Stimulated activated naive CD8-positive, alpha-beta T cell treated with anti-CD3 and anti-CD28 coated beads, Interleukin-15, Interleukin-2, amounts not matched to agents 100 U/mL and 50 U/mL, for 24 hours (primary cell): ENCODE data around the gene PLEKHG2.

Source experiments
- ATAC-seq: fragments of 150-1000 bp; cut with Tn5 transposase; one replicate; pipeline ENCODE4 v1.10.0; 2021
- DNase-seq: peaks from one replicate; pipeline ENCODE4 v3.0.0; 2021

PLEKHG2 gene

DNA sequence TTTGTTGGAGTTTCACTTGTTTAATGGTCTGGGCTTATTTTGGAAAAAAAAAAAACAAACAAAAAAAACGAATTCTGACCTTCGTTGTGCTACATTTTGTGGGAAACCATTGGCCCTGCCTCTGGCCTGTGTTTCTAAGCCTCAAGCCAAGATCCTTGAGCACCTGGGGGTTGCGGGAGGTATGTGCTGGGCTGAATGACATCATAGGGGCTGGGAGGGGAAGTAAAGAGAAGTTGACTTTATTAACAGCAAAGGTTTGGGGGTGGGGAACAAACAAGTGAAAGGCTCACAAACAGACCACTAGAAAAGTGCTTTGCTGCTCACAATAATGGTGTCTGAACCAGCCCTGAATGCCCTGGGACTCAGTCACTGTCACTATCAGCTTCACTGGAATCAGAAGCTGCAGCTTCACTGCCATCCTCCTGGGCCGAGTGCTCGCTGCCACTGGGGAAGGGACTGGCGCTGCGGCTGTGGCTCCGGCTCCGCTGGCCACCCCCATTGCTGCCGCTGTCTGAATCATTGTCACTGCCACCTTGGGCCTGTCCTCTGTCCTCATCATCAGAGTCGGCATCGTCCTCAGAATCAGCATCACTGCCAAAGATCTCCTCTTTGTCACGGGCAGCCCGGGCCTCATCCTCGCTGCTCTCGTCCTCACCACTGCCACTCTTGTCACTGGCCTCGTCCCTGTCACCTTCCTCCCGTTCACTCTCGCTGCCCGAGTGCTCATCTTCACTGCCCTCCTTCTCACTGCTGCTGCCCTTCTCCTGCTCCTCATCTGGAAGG, 26.6 kb upstream of the PLEKHG2 start:
- DNase-seq (no peak), ATAC-seq (no peak)

DNA sequence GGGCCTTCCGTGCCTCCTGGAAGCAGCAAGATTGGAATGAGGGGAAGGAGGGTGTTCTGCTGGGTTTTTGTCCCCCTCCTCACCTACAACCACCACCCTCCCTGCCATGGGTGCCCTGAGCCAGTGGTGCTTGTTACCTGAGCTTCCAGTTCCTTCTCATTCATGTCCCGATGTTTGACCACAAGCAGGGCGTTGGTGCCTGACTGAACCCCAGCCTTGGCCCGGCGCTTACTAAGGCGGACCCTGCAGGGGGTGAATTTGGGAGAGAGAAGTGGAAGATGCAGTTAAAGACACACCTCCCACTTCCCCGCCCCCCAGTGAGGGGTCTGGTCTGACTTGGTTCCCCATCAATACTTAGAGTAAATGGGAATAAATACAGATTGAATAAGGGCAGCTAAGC, 25.9 kb upstream of the PLEKHG2 start:
- no peak for DNase-seq

DNA sequence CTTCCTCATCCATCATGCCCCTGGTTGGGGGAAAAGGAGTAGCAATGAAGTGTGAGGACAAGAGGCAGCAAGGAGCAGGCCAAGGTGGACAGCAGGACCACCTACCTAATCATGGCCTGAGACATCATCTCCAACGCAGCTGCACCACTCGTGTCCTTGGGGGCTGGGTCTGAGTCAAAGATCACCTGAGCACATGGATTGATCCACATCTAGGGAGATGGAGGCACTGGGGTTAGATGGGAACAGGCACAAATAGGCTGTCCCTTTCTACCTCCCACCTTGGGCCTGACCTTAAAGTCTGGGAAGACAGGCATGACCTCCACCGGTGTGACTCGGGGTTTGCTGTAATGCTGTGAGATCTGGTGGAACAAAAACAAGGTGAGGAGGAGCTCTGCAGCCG, 23.8 kb upstream of the PLEKHG2 start:
- ATAC-seq: no peak

More for the DNA sequence above, 25.9 kb upstream of the PLEKHG2 start:
- ATAC-seq: no peak

DNA sequence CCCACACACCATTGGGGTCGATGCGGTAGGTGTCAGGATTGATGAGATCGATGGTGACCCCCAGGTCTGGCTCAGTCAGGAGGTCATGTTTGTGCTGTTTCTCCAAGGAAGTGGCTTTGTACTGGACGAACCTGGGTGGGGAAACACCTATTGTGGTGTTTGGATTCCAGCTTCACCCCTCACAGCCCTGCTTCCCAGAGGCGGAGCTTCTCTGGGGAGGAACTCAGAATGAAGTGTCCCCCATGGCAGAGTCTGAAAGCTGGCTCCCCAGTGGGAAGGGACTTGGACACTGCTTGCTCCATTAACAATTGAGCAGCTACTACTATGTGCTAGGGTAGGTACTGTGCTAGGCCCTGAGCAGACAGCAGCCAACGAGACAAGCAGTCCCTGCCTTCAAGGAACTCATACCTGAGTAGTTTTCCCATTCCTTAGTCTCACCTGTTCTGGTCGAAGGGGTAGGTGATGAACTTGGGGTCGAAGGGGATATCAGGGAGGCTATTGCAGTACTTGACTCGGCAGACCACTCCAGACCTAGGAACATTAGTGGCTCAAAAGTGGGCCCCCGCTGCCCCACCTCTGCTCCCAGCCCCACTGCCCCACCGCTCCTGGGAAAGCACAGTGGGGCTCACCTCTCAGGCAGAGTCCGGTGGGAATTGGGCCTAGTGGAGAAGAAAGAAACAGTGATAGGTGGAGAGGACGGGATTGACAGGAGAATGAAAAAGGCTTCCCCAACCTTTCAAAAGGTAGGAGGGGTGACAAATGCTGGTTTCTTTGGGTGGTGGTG, 22.6 kb upstream of the PLEKHG2 start:
- DNase-seq: no peak
- ATAC-seq: no peak

More for the DNA sequence above, 23.8 kb upstream of the PLEKHG2 start:
- DNase-seq: no peak

DNA sequence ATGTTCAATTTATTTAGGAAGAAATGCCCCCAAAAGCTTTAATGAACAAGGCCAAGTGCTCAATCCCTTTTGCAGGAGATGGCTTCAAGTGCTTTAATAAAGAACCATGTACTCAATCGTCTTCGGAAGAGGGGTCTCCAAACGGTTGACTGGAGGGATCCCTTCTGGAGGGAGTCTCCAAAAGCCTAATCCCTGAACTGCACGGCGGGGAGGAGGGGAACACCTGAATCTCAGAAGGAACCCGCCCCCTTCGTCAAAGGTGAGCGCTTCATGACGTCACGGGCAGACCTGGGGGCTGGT, 22.1 kb upstream of the PLEKHG2 start:
- ATAC-seq: no peak
- no peak for DNase-seq

DNA sequence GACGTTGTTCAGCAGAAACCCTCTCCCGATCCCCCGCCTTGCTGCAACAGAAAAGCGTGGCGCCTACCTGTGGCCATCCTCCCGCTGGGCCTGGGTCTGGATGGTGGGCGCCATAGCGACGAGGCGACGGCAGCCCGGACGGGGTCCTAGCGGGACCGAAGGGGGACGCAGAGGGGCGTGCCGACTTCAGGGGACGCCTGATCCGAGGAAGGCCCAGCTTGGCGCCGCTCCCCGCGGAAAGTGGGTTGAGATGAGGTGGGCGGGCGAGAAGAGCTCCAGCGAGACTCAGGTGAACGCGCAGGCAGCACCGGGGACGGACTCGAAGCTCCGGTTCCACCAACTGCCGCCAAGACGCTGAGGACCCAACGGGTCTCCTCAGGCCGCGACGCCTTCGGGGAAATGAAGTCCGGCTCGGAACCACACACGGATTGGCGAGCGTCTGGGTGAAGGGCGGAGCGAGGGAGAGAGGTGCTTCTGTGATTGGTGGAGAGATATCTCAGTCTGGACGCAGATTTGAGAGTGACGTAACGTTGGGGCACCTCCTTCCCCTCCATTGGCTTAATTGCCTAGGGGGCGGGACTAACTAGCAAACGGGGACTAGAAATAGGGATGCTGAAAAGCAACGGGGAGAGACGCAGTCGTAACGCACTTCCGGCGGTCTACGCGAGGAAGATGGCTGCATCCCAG, 21.6 kb upstream of the PLEKHG2 start, which contains the start of the genes MED29 and PAF1:
Gene MED29 (plus strand): TSS at position 628 of the 687 bp plus-strand sequence. CDS start 45 bp downstream, at position 673.
Gene PAF1 (minus strand): TSS at position 356 of the 687 bp plus-strand sequence. CDS start 242 bp downstream, at position 114.
- peak; percentile 96 for ATAC-seq
- DNase-seq: peak; percentile 93

DNA sequence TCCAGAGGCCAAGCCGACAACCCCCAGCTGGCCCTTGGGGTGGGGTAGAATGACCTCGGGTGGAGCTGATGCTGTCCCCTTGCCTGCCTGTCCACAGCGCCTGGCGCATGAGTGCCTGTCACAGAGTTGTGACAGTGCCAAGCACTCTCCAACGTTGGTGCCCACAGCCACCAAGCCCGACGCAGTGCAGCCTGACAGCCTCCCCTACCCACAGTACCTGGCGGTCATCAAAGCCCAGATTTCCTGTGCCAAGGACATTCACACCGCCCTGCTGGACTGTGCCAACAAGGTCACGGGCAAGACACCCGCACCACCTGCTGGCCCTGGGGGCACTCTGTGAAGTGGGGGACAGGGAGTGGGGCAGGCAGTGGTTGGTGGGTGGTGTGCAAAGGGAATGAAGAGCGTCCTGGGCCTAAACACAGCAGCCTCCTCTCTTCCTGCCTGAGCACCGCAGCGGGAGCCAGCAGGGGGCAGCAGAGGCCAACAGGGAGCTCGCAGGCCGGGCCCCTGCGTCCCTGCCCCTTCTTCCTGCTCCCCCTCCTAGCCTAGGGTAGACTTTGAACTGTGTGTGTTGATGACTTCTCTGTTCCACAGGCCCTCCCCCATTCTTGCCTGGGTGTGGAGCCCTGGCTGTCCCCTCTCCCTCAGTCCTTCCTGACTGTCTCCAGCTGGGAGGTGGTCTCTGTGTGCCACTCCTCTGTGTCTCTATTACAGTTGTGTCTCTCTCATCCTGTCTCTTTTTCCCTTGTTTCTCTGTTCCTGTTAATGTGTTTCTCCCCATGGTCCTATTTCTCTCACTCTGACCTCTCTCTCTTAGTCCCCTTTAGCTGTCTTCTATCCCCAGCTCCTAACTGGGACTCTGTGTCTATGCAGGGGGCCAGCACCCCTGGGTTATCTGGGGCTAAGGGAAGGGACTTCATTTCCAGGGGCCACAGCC, 14.8 kb upstream of the PLEKHG2 start:
- ATAC-seq: peak; percentile 61

DNA sequence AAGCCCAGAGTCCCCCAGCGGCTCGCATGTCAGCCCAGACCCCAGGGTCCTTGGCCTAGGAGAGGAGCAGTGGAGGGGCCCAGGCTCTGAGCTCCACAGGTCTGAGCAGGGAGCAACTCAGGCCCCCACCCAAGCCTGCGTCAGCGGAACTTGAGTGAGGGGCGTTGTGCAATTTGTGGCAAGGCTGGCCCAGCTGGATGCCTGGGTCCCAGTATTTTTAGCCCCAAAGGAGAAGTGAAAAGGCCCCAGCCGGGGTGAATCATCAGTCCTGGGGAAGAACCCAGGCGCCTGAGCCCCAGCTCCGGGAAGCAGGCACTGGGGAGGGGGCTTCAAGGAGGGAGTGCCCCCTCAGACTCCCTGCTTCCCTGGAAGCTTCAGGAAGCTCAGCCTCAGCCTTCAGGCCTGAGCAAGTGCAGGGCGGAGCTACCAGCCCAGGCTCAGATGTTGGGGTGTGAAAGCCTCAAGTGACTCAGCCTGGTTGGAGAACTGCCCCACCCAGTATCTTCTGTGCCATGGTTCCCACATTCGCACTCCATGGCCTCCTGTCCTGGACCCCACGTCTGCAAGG, 14.1 kb upstream of the PLEKHG2 start:
- ATAC-seq (peak; percentile 20), DNase-seq (peak; percentile 71)

More for the DNA sequence above, 14.8 kb upstream of the PLEKHG2 start:
- peak; percentile 97 for DNase-seq

DNA sequence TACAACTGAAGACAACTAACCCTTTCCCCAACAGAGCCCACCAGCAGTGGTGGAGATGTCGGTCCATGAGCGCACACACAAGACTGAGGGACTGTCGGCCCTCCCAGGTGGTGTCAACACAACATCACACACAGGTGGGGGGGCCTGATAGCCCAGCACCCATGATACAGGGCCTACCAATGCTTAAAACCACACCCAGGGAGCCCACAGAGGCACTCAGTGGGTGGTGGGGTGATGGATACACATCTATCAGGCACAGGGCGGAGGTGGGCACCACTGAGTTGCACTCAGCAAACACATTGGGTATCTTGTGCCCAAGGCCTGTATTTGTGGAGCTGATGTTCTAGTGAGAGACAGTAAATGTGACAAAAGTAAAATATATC, 12.8 kb upstream of the PLEKHG2 start:
- ATAC-seq (no peak), DNase-seq (no peak)

DNA sequence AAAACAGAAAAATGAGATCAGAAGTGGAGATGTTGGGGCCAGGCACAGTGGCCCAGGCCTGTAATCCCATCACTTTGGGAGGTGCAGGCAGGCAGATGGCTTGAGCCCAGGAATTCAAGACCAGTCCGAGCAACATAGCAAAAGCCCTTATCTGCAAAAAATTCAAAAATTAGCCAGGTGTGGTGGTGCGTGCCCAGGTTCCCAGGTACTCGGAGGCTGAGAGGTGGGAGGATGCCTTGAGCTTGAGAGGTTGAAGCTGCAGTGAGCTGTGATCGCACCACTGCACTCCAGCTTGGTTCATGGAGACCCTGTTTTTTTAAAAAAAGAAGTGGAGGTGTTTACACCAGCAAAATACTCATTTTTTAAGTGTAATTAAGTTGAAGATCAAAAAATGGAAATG, 12.4 kb upstream of the PLEKHG2 start:
- DNase-seq (no peak), ATAC-seq (no peak)

DNA sequence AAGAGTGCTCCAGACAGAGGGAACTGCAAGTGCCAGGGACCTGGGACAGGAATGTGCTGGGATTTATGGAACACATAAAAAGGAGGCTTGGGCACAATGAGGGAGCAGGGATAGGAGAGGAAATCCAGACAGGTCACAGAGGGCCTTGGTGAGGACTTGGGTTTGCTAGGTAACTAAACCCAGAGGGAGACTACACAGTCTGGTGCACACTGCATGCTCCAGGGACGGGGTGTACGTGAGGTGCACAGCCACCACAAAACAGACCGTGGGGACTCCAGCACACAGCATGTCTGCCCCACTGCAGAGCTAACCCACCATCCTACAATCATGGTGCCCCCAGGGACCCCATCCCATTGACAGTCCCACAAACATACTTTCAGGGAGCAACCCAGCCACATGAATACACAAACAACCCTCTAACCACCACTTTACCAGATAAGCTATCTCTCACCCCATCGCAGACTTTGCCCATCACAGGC, 11.4 kb upstream of the PLEKHG2 start:
- no peak for DNase-seq
- peak; percentile 3 for ATAC-seq

DNA sequence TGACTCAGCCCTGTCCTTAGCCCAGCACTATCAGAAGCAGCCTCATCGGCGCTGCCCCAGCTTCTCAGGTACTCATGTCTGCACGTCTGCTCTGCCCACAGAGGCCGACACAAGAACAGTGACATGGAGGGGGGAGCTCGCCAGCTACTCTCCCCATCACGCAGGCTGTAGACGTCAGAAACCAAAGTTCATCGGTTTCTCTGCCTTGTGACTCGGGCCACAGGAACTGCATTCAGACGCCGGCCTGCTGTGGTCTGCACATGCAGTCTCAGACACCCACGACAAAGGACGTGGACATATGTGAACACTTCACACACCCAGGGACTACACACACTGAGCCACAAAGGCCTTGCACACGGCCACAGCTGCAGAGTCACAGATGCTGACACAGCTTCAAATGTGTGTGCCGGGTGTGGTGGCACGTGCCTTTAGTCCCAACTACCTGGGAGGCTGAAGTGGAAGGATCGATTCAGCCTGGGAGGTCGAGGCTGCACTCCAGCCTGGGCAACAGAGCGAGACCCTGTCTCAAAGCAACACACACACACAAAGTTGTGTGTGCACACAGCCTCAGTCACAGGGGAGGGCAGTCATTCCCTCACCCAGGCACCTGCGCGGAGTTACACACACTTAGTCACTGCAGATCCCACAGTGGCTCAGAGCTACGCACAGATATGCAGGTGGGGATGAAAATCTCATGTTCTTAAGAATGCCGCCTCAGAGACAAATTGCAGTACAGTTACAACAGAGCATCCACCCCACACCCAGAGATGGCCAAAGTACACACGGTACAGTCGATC, 10.7 kb upstream of the PLEKHG2 start:
- ATAC-seq: peak; percentile 76
- peak; percentile 86 for DNase-seq

DNA sequence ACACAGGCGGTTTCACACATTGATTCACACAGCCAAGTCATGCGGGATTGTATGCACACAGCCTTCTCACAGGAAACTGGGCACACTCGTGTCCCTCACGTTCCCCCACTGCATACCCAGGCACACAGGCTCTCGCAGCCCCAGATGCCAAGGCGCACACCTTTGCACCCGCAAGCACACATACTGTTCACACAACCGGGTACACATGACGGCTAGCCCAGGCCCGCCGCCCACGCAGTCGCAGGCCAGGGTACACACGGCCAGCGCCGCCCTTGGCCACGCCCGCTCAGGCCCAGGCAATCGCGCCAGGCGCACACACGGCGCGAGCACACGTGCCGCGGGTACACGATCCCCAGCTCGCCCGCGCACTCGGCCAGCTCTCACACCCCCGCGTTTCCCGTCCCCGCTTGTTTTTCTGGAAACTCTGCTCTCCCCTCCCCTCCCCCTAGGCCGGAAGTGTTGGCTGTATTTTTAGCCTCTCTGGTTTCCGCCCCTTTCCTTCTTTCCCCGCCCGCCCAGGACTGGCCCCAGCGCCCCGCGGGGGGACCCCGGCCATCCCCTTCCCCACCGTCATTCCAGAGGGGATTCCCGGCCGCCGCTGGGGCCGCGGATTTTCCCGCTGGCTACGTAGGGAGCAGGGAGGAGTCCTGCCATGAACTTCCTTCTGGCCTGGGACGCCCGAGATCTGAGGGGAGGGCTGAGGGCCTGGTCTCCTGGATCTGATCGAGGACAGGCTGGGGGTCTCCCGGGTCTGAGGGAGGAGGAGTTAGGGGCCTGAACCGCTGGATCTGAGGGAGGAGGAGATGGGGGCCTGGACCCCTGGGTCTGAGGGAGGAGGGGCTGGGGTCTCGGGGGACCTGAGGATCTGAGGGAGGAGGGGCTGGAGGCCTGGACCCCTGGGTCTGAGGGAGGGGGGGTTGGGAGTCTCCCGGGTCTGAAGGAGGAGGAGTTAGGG, 9.8 kb upstream of the PLEKHG2 start:
- ATAC-seq (peak; percentile 1), DNase-seq (peak; percentile 88)

DNA sequence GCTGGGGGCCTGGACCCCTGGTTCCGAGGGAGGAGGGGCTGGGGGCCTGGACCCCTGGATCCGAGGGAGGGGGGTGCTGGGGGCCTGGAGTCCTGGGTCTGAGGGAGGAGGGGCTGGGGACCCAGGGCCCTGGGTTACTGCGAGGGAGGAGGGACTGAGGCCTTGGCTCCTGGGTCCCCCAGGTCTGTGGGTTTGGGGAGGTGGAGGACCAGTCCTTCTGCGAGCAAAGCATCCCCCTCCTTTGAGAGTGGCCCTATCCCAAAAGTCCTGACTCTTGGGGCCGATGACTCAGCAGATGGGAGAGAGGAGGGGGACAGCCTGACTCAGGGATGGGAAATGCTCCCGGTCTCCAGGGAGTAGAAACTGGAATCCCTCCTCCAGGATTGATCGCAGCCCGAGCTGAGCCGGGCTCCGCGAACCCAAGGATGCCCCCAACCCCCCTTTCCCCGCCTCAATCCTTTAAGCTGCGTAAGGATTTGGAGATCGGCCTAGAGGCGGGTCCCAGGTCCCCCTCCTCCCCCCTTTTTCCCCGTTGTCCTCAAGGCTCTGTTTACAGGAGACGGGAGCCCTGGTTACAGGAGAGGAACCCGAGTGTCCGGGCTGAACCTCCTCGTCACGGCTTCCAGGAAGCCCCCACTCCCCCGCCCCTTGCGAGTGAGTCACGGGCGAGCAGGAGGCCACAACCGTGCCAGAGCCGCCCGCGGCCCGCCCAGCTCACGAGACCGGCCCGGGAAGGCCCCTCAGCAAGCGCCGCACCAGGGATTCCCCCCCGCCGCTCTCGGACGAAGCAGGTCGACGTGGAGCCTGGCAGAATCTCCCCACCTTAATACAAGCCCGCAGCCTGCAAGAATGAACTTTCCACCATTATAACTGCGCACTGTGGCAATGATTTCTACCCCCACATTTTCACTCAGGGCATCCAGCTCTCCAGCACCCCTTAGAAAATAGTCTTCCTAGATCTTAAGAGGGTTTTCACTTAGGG, 8.8 kb upstream of the PLEKHG2 start:
- ATAC-seq: peak; percentile 30
- peak; percentile 97 for DNase-seq

DNA sequence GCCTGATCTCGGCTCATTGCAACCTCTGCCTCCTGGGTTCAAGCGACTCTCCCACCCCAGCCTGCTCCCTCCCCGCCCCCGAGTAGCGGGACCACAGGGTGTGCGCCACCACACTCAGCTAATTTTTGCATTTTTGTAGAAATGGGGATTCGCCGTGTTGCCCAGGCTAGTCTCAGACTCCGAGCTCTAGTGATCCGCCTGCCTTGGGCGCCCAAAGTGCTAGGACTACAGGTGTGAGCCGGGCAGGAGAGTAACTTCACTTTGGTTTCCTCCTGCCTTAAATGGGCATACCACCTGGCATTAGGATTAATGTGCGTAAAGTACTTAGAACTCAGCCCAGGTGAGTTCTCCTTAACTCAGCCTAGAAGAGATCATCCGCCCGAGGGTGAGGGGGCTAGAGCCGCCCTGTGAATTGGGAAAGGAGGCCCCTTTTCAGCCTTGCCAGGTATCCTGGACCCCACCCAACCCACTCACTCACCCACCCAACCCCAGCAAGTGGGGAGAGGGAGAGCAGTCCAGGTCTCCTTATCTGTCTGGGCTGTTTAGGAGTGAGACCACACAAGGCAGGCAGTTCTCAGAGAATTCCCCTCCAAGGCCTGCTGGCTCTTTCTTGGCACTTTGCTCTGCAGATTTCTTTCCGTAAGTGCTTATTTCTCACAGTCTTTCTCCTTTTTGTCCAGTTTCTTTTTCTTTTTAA, 7.1 kb upstream of the PLEKHG2 start:
- ATAC-seq (no peak), DNase-seq (no peak)

DNA sequence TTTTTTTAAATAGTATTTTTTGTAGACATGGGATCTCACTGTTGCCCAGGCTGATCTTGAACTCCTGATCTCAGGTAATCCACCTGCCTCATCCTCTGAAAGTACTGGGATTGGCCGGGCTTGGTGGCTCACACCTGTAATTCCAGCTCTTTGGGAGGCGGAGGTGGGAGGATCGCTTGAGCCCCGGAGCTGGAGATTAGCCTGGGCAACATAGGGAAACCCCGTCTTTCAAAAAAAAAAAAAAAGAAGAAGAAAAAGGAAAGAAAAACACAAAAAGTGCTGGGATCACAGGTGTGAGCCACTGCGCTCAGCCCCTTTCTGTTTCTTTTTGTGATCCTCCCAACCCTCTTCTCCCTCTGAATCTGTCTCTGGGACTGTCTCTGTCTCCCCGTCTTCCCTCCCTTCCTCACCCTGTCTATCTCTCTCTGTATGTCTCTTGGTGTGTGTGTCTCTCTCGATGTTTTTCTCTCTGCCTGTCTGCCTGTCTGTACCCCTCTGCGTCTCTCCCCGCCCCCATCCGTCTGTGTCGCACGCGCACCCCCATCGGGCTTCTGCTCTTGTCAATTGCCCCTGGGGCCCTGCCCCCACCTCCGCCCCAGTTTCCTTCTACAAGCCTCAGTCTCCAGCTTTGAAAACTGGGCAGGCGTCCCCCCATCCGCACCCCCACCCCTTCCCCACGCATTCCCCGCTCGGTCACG, 6.4 kb upstream of the PLEKHG2 start:
- peak; percentile 87 for DNase-seq
- ATAC-seq: peak; percentile 4
